GM19238 (cell line): ENCODE results near the gene GSG1L.
"Not testable (repeated sequence)": the region's sequence is repeated elsewhere in the genome, so short reads cannot be mapped to it uniquely, and the experiment has no call there.

Source experiments
- DNase-seq: peaks from one replicate; pipeline ENCODE4 v3.0.0; 2011; ENCODE audit warnings: low spot score; ENCODE audit not compliant: insufficient read length

GSG1L gene

DNA sequence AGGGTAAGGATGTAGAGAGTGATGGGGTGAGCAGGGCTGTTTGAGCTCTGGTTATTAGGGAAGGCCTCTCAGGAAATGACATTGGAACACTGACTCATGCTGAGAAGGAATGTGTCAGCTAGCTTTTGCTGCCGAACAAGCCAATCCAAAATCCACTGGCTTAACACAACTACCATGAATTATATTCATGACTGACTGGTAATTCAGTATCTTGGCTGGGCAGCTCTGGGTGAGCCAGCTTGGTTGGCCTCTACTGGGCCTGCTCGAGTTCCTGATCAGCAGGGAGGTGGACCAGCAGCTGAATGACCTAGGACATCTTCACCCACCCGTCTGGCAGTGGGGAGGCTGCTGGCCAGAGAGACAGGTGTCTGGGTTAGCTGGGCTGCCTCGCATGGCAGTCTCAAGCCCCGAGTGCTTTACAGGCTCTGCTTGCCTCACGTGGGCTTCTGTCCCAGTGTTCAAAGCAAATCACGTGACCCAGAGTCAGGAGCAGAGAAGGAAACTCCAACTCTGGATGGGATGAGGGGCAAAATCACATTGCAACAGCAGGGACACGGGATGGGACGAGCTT is 304.1 kb downstream of the GSG1L start:
- DNase-seq, result no peak

DNA sequence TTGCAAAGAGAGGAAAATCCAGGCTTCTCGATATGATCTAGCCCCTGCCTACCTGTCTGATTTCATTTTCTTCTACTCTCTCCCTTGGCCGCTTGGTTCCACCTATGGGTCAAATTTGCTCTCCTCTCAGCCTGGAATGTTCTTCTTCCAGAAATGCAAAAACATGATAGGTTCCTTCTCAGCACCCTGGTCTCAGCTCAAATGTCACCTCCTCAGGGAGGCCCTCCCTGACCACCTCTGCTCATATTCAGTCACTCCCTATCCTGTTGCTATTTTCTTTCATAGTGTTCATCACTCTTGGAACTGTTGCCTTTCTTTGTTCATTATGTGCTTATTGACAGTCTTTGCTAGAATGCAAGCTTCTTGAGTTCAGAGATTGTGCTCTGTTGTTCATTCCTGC is 305.0 kb downstream of the GSG1L start:
- no peak for DNase-seq

DNA sequence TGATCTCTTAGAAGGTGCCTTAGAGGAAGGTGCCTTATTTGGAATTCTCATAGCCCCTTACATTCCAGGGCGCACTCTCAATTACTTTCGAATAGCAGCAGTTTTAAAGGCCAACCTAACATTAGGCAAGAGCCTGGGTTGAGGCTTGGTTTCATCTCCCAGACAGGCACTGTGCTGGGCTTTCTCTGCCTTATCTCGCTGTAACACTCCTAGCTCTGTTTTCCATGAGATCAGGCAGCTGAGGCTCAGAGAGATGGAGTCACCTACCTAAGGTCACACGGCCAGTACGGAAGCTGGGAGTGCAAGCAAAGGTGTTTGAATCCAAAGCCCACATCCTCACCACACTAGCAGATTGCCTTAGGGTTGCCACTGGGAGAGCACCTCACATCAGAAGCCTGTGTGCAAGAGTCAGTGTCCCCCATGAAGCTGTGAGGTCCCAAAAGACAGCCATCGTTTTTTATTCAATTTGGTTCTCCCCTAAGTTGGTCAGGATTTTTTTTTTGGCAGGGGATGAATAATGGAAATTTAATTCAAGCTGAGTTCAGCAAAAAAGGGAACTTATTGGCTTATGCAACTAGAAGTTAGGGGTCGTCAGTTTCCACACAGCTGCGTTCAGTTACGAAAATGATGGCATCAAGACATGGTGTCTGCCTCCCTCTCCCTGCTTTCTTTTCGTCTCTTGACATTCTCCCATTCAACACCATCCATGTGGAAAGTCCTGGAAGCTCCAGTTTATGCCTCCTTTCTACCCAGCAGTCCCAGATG is 307.1 kb downstream of the GSG1L start:
- DNase-seq, result no peak

DNA sequence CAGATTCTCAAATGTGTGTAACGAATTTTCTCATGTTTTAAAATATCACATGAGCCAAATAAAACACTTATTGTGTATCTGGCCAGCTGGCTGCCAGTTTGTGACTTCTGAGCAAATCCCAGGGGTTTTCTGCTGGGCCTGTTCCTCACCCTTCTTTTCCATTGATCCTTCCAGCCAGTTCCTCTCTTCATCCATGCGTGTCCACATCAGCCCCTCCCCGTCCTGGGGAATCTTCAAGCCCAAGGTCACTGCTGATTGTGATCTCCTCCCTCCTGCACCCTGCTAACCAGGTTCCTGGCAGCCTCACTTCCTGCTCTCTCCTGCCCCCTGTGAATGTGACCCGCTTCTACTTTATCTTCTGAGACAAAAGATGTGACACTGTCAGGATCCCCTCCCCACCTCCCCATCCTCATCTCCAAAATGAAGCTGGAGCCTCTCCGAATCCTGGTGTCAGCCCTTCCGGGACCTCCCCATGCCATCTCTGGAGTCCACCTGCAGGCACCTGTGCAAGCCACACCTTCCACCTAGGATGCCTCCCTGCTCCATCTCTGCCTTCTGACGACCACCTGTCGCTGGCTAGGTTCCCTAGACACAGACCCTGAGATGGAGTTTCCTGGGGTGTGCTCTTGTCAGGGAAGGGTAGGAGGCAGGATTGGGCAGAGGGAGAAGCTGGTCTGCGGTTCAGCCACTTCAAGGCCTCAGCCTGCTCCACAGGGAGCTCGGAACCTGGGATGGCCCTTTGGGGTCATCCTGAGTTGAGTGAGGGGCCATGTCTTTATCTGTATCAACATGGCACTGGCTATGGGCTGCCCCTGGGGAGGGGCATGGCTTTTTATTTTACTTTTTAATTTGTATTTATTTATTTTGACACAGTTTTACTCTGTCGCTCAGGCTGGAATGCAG is 308.5 kb downstream of the GSG1L start:
- DNase-seq, result no peak

DNA sequence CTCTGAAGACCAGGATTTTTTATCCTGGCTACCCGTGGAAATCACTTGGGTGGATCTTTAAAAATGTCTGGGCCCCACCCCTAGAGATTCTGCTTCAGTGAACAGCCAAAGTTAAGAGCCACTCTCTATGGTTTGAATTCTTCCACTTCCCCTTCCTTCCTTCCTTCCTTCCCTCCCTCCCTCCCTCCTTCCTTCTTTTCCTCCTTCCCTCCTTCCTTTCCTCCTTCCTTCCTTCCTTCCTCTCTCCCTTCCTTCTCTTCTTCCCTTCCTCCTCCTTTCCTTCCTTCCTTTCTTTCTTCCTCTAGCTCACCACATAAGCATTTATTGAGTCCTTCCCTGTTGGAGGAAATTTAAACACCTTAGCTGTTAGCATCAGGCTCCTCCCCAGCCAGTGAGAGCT is 310.0 kb downstream of the GSG1L start:
- no peak for DNase-seq

DNA sequence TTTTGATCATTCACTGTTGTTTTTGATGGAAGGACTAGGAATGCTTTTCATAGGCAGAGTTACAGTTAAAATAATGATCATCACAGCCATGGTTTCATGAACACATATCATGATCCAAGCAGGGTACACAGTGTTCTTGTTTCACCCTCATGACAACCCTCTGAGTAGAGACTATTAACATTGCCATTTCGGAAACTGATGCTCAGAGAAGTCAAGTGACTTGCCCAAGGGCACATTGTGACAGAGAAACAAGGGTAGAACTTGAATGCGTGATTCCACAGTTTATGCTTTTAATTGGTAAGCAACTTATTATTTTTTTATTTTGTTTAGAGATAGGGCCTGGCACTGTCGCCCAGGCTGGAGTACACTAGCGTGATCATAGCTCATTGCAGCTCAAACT is 311.3 kb downstream of the GSG1L start:
- DNase-seq, result no peak

DNA sequence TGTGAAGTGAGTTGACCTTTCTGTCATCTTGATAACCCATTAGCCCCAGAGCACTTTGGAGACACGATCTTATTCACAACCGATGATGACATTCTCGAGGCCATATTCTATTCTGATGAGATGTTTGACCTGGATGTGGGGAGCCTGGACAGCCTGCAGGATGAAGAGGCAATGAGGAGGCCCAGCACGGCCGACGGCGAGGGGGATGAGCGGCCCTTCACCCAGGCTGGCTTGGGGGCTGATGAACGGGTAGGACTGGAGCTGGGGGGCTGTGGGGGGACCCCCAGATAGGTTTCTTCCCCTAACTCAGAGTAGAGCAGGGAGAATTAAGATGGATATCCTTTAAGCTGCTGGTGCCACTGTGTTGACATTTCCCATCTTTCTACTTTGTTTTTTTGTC is 311.8 kb downstream of the GSG1L start:
- no peak for DNase-seq

DNA sequence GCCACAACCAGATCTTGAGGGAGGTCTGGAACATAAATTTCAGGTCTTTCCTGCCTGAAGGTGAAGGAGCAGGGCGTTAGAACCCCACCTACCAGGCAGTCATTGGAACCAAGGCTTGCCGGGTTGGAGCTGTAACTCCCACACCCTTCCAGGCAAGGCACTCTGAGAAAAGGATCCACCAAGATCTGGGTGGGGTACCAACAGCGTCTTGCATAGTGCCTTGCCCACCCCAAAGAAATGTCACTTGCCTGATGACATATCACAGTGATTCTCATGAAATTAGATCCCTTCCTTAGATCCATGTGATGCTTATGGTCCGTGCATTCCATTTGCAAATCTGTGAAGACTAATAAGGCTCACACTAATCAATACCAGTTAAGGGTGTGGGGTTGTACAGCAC is 312.3 kb downstream of the GSG1L start:
- DNase-seq, result no peak

DNA sequence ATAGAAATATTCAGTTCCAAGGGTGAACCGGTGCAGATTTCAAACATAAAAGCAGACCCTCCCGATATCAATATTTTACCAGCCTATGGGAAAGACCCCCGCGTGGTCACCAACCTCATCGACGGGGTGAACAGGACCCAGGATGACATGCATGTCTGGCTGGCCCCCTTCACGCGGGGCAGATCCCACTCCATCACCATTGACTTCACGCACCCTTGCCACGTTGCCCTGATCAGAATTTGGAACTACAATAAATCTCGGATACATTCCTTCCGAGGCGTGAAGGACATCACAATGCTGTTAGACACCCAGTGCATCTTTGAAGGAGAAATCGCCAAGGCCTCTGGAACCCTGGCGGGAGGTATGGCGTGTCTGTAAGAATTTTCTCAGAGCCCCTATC is 313.6 kb downstream of the GSG1L start:
- DNase-seq, result no peak

DNA sequence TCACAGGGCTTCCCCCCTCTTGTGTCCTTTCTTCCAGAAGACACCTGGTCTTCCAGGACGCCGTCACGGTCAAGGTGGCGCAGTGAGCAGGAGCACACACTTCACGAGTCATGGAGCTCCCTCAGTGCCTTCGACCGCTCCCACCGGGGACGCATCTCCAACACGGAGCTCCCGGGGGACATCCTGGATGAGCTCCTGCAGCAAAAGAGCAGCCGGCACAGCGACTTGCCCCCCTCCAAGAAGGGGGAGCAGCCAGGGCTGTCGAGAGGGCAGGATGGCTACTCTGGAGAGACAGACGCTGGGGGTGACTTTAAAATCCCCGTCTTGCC is 314.0 kb downstream of the GSG1L start:
- no peak for DNase-seq

DNA sequence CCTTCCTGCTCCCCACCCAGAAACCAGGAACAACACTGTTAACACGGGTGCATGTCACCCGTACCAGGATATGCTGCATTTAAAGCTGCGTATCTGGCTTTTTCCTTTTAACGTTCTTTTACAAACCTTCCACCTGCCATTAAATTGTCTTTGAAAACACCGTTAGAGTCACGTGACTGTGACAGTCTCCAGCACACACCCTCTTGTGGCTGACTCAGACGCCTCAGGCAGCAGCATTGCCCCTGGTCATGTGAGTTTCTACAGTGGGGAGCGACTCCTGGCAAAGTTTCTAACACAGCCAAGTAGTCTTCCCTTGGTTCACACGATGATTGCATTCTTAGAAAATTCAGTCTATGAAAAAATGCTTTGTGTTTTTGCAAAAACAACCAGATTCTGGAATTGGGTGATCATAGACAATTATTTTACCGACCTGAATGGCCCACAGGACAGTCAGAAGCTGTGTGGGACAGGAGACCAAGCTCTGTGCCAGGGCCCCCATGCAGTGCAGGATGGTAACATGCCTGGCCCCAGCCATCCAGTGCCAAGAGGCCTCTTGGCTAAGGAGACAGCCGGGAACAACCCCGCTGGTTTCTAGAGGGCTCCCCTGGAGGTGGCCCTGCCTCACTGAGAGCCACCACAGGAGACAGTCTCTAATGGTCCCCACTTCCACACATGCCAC is 314.5 kb downstream of the GSG1L start:
- DNase-seq, result peak; percentile 41

DNA sequence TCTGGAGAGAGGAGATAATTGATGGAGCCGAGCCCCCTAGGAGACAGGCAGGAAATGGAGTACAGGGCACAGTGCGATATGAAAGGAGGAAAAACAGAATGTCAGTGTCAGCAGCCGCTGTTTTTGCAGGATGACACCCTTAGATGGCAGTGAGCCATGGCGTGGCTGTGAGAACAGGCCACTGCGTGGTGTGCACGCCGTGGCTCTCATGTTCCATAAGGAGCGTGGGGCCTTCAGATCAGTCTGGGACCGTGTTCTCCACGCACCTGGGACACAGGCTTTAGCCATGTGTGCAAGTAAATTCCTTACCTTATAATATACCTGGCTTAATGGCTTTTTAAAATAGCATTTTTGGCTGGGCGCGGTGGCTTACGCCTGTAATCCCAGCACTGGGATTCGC is 315.6 kb downstream of the GSG1L start:
- DNase-seq, result no peak

DNA sequence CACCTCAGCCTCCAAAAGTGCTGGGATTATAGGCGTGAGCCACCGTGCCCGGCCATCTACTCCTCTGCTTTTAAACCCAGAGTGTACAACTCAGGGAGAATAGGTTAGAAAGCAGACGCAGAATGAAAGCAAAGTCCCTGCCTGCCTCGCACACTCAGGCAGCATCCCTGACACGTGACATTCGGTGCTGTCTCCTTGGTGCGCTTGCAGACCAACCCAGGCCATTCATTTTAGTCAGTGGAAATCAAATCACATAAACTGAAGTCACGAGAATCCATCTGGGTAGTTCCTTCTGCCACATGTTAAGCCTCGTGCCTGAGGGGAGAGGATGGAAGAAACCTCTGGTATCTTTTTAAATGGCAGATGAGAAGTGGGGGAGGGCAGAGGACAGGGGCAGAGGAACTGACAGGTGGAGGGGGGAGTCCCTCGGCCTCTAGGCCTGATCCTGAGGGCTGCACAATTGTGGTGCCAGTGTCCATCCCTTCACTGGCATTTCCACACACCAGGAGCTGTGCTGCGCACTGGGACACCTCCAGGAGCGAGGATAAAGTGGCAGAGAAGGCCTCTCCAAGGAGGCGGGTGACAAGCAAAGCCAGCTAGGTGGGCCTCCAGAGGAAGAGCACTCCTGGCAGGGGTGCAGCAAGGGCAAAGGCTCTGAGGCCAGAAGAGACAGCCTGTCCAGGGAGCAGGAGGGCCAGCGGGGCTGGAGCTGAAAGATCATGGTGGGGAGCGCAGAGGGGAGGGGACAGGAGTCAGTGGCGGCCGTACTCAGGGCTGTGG is 317.2 kb downstream of the GSG1L start:
- DNase-seq, result no peak

DNA sequence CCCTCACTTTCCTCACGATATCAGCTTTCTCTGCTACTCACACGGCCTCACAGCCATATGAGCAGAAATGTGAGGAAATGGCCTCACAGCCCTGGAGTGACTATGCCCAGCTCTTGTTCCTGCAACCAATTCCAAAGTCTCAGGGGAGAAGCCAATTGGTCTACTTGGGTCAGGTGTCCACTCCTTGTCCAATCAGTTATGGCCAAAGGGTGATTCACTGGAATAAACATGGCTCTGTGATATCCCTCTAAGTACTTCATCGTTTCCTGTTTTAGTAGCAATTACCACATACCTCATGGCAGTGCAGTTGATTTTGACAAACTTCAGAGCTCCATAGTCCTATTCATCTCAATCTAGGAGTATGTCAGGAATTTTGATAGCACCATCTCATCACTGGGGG is 318.2 kb downstream of the GSG1L start:
- DNase-seq, result no peak

DNA sequence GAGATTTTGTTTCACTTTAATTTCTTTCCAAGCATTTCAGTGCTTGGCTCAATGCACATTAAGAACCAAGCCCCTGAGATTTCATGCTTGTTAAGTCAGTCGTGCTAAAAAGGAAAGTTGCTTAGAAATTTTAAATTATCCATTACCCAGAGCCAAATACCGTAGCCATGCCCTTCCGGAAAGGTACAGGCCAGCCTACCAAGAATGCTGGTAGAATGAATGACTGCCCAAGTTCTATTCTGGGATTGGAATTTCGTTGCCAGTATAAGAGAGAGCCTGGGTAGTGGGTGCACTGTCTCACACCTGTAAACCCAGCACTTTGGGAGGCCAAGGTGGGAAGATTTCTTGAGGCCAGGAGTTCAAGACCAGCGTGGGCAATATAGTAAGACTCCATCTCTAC is 319.6 kb downstream of the GSG1L start:
- no peak for DNase-seq

DNA sequence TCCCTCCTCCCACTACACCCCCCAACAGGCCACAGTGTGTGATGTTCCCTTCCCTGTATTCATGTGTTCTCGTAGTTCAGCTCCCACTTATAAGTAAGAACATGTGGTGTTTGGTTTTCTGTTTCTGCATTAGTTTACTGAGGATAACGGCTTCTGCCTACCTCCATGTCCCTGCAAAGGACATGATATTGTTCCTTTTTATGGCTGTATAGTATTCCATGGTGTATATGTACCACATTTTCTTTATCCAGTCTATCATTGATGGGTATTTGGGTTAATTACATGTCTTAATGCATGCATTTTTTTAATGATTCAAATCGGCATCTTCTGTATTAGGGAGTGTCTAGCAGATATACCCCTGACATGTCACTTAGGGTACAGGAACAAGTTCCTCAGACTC is 320.5 kb downstream of the GSG1L start:
- not testable (repeated sequence) for DNase-seq

DNA sequence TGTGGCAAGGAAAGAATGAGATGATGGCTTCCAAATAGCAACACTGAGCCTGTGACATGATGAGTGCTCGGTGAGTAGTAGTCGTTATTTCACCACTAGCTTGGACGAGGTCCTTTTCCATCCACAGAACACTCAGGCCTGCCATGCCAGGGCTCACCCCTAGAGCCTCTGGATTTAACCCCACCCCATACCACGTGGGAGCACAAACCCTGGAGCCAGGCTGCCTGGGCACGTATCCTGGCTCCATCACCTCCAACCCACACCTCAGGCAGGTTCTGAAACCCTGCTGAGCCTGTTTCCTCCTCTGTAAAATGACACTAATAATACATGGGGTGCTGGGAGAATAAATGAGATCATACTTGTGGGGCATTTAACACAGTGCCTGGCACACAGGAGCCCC is 321.2 kb downstream of the GSG1L start:
- no peak for DNase-seq

DNA sequence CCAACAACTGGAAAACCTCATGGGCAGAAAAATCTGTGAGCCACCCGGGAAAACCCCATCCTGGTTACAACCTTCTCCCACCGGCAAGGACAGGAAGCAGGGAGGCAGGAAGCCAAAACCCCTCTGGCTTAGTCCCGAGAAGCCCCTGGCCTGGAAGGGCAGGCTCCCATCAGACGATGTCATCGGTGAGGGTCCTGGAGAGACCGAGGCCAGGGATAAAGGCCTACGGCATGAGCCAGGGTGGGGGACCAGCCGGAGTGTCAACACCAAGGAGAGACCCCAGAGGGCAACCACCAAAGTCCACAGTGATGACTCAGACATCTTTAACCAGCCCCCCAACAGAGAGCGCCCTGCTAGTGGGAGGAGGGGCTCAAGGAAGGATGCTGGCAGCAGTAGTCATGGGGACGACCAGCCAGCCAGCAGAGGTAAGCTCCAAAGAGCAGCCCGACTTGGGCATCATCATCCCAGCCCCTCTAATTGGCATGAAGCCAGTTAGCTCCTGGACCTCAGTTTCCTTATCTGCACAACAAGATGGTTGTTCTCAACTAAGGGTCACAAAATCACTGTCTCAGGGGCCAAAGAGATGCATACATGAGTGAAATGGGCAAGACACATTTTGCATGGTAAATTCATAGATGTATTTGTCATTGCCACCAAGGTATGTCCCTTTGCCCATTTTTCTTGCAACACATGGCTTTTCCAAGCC is 322.9 kb downstream of the GSG1L start:
- no peak for DNase-seq

DNA sequence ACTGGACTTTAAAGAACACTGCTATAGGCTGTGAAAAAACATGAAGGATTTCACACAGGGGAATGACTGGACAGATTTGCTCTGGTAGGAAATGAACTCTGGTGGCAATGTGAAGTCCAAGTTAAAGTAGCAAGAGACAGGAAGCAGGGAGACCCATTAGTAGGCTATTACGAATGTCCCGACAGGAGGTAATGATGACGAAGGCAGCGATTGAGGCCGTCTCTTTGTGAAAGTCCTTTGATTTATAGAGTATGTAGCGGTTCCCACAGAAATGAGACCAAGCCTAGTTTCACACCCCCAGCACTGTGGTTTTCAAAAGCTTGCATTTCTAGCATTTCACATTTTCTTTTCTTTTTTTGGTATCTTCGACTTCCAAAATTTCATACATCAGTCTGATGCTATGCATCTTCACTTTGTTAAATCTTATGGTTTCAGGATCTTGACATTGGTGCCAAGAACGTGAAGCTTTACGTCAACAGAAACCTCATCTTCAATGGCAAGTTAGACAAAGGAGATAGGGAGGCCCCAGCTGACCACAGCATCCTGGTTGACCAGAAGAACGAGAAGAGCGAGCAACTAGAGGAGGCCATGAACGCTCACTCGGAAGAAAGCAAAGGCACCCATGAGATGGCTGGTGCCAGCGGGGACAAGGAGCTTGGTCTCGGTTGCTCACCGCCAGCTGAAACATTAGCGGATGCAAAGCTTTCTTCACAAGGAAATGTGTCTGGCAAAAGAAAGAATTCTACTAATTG is 323.7 kb downstream of the GSG1L start:
- no peak for DNase-seq

DNA sequence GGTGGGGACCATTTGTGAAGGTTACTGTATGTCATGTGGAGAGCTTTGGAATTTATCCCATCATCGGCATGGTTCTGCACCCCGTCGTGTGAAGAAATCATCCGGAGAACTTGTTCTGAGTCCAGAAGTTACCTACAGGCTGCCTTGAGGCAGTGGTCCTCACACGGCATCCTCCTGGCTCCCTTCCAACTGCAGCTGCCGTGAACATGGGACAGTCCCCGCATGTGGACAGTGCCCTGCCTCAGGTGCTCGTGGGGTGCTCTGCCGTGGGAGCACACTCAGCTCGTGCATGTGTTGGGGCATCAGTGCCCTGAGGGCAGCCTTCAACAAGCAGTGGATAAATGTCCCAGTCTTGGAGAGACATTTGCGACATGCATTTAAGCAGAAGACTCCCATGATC is 324.9 kb downstream of the GSG1L start:
- no peak for DNase-seq
